HCT116 (cell line): ENCODE data around the gene ZBTB42.

ENCODE experiments used
- CTCF ChIP-seq, 3 experiments: fragments of 200-600 bp in 1 of 3; sonication (generic) in 1 of 3; IDR thresholded peaks in 2 of 3; conservative IDR thresholded peaks in 1 of 3; 2 replicates each; pipeline ENCODE4 v1.5.1; 2012 to 2017; ENCODE audit warnings: low read depth in 2 of 3, low read length in 2 of 3, antibody characterized with exemption in 1 of 3, borderline replicate concordance in 1 of 3, control low read depth in 1 of 3, mild to moderate bottlenecking in 1 of 3, mixed read lengths in 1 of 3, mixed run types in 1 of 3, moderate library complexity in 1 of 3; ENCODE audit not compliant: insufficient read depth in 1 of 3
- REST ChIP-seq: IDR thresholded peaks from 2 replicates; pipeline ENCODE4 v1.6.1; 2012; ENCODE audit warnings: low read depth

GRCh38 chr14:104798300-104799243 lies 2.3 kb upstream of the ZBTB42 start:
- TF ChIP-seq REST (no peak), CTCF (IDR thresholded peaks at IDR 0.05 in 2 of 3, conservative IDR thresholded peaks at IDR 0.05 in 1 of 3; ENCODE audit: borderline replicate concordance in 1 of 3, insufficient read depth in 1 of 3, low read depth in 2 of 3, low read length in 2 of 3) (no peak)
